GM21529 (cell line): ENCODE data around the gene STARD13.

ENCODE experiments used
- ATAC-seq: cut with Tn5 transposase; IDR thresholded peaks from one replicate; pipeline ENCODE4 v1.9.1; 2021; ENCODE audit not compliant: unreplicated experiment

The STARD13 gene

GRCh38 chr13:33153421-33154404 lies 131.8 kb downstream of the STARD13 start:
- ATAC-seq, result no peak

GRCh38 chr13:33152389-33152788 lies 133.2 kb downstream of the STARD13 start:
- no peak for ATAC-seq

DNA sequence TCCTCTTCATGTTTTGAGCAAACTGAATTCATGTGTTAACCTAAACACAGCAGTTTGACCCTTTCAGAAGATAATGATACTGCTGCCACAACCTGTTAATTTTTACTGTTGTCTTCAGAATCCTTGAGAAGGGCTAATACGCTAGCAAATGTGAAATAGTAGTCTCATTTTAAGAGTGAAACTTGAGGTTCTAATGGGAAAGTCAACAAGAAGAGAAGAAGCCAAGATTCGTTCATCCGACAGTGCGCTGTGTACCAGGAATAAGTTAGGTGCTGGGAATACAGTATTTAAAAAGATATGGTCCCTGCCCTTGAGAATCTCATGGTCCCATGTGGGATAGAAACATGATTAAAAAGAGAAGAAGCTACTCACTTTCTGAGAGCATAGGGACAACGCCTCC lies 134.9 kb downstream of the STARD13 start:
- no peak for ATAC-seq

GRCh38 chr13:33150126-33150525 lies 135.4 kb downstream of the STARD13 start:
- no peak for ATAC-seq

DNA sequence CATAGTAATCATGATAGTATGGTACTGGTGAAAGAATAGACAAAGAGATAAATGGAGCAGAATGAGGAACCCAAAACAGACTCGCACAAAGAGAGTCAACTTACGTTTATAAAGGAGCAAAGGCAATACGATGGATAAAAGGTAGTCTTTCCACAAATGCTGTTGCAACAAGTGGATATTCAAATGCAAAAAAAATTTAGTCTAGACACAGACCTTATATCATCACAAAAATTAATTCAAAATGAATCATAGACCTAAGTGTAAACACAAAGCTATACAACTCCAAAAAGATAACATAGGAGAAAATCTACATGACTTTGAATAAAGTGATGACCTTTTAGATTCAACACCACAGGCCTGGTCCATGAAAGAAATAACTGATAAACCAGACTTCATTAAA lies 137.7 kb downstream of the STARD13 start:
- no peak for ATAC-seq

DNA sequence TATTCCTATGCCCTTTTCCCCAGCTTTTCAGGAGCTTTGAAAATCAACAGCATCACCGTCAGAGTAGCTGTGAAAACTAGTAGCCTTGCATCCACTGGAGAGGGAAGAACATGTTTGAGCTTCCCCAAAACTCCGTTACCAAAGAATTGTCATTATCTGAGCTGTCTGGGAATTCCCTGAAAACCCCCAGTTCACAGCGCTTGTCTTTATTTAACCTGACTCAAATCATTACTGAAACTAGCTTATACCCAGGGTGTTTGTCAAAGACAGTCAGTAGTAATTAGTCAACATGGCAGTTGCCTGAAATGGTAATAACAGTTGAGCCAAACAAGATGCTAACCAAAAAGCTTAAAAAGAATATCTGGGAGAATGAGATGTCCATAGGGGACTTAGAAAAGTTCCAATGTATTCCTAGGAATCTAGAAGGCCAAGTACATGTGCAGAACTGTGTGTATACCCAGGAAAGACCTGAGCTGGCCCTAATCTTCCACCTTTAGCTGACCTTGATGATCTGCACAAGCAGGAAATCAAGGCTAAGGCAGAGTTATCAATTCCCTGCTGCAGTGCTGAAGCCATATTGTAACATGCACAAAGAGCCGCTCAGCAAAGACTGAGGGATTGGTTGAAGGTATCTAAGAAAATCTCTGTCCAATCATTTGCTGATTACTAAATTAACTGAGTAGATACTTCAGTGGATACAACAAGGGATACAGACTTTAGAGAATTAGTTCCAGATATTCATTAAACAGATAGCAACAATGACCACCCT lies 138.5 kb downstream of the STARD13 start:
- peak; percentile 87 for ATAC-seq

DNA sequence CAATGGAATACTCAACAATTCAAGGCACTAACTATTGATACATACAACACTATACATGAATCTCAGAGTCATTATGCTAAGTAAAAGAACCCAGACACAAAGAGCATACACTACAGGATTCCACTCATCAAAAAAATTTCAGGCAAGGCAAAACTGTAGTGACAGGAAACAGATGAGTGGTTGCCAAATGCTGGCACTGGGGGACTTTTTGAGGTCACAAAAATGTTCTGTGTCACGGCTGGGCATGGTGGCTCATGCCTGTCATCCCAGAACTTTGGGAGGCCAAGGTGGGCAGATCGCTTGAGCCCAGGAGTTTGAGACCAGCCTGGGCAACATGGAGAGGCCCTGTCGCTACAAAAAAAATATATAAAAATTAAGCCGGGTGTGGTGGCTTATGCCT lies 139.9 kb downstream of the STARD13 start:
- no peak for ATAC-seq

DNA sequence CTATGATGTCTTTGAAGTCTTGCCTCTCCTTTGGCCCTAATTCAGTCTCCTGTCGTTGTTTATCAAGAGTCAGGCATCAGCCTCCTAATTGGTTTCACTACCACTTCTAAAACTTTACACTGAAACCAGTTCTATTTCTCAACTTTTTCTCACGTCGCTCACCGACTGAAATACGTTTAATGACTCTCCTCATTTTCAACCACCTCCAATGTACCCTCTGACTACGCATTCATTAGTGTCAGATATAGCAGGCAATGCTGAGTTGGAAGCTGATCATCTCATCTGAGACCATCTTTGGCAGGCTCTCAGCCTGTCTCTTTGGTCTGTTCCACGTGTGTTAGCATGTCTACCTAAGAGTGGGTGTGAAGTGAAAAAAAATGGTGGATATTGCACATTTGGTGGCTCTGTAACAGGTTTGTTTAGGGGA lies 141.2 kb downstream of the STARD13 start:
- no peak for ATAC-seq

DNA sequence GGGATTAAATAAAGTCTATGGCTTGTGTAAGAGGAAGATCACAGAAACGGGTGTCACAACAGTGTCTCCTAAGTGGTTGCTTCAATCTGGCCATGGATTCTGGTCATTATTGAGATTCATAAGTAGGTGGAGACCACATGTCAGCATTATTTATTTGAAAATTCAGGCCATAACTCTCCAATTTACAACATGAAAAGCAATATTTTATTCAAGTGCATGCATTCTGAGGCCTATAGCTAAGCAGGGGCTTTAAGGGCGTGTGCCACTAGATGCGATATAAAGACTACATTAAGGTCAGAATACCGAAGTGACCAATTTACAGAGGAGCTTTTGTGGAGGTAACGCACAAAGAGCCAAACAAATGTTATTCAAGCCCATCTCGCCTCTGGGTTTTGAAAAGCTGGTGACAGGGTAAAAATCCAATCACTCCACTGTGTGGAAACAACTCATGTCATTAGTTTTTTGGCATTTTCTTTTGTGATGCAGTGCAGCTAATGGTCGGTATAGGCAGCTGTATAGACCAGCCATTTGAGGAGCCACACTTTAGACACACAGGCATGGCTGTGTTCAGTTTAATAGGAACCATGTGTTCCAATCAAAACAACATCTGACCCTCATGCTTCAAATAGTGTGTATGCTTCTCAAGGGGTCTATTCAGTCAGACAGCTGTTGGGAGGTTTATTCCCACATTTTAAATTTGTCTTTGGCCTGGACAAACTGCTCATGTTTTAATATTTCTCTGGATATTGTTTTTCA lies 145.6 kb downstream of the STARD13 start:
- no peak for ATAC-seq

- no peak for ATAC-seq
Observed at GRCh38 chr13:33139184-33139583, 146.4 kb downstream of the STARD13 start.

DNA sequence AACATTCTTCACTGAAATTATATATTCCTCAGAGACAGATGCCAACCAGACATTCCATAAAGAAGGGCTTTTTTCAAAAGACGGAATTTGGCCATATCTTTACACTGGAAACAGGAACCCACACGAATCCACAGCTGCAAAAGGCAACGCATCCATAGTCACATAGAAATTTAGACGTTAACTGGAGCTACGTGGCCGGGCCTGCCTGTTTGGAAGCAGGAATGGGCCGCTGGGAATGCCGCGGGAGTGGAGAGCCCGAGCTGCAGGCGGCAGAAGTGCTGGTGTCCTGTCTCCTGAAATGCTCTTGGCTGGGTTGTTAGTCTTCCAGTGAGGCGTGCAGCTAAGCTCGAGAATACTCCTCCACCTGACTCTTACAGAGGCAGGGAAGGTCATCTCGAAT lies 147.1 kb downstream of the STARD13 start:
- ATAC-seq, result no peak

DNA sequence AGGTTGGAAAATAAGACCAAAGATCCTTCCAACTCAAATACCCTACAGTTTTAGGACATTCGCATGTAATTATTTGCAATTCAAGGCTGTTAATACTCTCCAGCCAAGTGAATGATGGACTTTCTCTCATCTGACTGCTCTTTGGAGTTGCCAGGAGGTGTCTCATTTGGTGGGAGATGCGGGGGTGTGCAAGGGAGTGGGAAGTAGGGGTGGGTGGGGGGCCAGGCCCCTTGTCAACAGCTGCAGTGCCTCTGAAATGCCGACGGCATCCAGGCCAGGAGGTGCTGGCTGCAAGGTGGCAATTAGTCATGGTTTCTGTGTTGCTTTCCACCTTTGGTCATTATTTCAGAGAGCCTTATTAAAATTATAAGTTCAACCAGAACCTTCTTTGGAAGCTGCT lies 147.8 kb downstream of the STARD13 start:
- no peak for ATAC-seq

- ATAC-seq, result no peak
Observed at GRCh38 chr13:33135097-33135496, 150.5 kb downstream of the STARD13 start.

DNA sequence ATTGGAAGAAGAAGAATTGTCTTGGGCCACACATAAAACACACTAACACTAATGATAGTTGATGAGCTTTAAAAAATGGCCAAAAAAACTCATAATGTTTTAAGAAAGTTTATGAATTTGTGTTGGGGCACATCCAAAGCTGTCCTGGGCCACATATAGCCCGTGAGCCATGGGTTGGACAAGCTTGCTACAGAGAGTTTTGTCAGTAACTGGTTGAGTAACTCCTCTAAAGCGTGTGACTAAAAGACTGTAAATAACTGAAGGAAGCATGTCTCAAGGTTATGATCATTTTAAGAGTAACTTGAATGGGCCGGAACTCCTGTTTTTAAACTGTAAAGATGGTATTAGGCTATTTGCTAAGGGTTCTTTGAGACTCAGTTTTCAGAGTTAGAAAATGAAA lies 151.3 kb downstream of the STARD13 start:
- no peak for ATAC-seq

DNA sequence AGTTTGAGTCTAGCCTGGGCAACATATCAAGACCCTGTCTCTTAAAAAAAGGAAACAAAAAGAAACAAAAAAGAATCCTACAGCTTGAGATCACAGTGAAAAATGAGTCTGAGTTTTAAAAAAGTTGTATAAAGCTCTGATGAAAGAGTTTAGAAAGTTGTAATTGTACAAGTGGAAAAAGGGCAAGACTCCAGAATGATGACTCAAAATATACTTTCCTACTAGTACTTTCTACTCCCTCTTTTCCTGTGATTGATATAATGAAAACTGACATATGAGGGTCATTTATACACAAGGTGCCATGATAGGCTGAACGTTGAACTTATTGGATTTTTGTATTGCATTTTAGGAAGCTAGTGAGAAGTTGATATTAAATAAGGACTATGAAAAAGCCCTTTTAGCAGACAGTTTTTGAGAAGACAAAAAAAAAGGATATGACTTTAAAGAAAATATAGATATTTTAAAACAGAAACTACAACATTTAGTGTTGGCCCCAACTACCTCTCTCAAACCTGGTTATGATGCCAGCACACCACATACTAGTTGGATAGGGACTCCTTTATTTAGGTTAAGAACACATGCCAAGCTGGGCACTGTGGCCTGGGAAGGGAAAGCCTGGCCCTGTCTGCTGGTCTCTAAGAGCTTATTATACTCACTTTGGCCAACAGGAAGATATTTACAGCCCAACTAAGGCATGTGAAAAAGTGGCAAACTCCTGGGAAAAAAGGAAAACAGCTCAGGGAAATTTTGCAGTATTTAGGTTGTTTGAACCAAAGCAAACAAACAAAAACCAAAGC lies 152.7 kb downstream of the STARD13 start:
- ATAC-seq, result no peak

- ATAC-seq, result no peak
Observed at GRCh38 chr13:33129886-33130285, 155.7 kb downstream of the STARD13 start.

GRCh38 chr13:33129094-33129832 lies 156.3 kb downstream of the STARD13 start:
- no peak for ATAC-seq

DNA sequence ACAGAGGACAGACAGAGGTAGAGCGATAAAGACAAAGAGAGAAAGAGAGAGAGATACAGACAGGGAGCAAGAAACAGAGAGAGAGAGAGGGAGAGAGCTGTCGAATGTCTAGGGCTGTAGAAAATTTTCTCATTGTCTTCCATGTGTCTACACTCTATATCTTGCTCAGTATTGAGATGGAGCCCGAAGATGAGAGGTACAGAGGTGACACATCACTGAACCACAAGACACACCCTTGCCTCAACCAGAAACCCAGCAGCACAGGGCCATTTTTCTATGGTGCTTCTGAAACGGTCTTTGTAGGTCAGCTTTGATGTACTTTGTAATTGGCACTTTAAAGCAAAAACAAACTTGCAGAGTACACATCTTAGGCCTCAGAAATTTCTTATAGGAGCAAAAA lies 157.4 kb downstream of the STARD13 start:
- no peak for ATAC-seq

GRCh38 chr13:33127009-33127551 lies 158.5 kb downstream of the STARD13 start:
- ATAC-seq, result no peak
